ENCODE results near the gene AHCYL1.
"Not testable (repeated sequence)": the region's sequence is repeated elsewhere in the genome, so short reads cannot be mapped to it uniquely, and the experiment has no call there.

AHCYL1 gene

GRCh38 chr1:110002695-110003094 lies 18.1 kb downstream of the AHCYL1 start:
- no peak for DNase-seq

GRCh38 chr1:110003747-110004428 lies 19.3 kb downstream of the AHCYL1 start:
- peak; percentile 78 for DNase-seq

GRCh38 chr1:110004583-110004982 lies 20.0 kb downstream of the AHCYL1 start:
- no peak for DNase-seq

GRCh38 chr1:110005971-110006370 lies 21.4 kb downstream of the AHCYL1 start:
- no peak for DNase-seq

- DNase-seq = no peak
Observed at GRCh38 chr1:110006516-110006915, 22.0 kb downstream of the AHCYL1 start.

- no peak for DNase-seq
Observed at GRCh38 chr1:110007046-110007830, 22.7 kb downstream of the AHCYL1 start.

- no peak for DNase-seq
Observed at GRCh38 chr1:110008971-110009565, 24.5 kb downstream of the AHCYL1 start.

GRCh38 chr1:110011527-110012041 lies 27.0 kb downstream of the AHCYL1 start:
- DNase-seq = no peak

GRCh38 chr1:110012100-110012780 lies 27.7 kb downstream of the AHCYL1 start:
- no peak for DNase-seq

GRCh38 chr1:110017792-110018191 lies 33.2 kb downstream of the AHCYL1 start:
- no peak for DNase-seq

GRCh38 chr1:110018396-110018795 lies 33.8 kb downstream of the AHCYL1 start:
- DNase-seq = no peak

GRCh38 chr1:110019770-110020169 lies 35.2 kb downstream of the AHCYL1 start:
- no peak for DNase-seq

GRCh38 chr1:110021285-110021684 lies 36.7 kb downstream of the AHCYL1 start:
- DNase-seq = no peak

GRCh38 chr1:110024613-110025012 lies 40.0 kb downstream of the AHCYL1 start:
- DNase-seq = no peak

GRCh38 chr1:110030687-110031086 lies 46.1 kb downstream of the AHCYL1 start:
- not testable (repeated sequence) for DNase-seq

- DNase-seq = no peak
Observed at GRCh38 chr1:110032327-110032726, 47.8 kb downstream of the AHCYL1 start.

- DNase-seq = no peak
Observed at GRCh38 chr1:110033421-110033820, 48.9 kb downstream of the AHCYL1 start.

GRCh38 chr1:110034040-110034450 lies 49.5 kb downstream of the AHCYL1 start:
- no peak for DNase-seq

- DNase-seq = peak; percentile 85
Observed at GRCh38 chr1:110034451-110035235, 50.1 kb downstream of the AHCYL1 start, which contains the start of gene STRIP1. STRIP1 (plus strand) TSS chr1:110034624; CDS start chr1:110034638, 14 bp downstream.

- peak; percentile 52 for DNase-seq
Observed at GRCh38 chr1:110035236-110035752, 50.7 kb downstream of the AHCYL1 start.

GRCh38 chr1:110038271-110038670 lies 53.7 kb downstream of the AHCYL1 start:
- no peak for DNase-seq

- no peak for DNase-seq
Observed at GRCh38 chr1:110039641-110040040, 55.1 kb downstream of the AHCYL1 start.

All from T1000 (cell line).